Epithelial cell of proximal tubule (primary cell): ENCODE data around the gene SUPT16H. TPM values are rescaled to one million over a fixed set of nuclear protein-coding genes. Genes with fewer than 3 reads are reported as not detected.
"Not testable (repeated sequence)": the region's sequence is repeated elsewhere in the genome, so short reads cannot be mapped to it uniquely, and the experiment has no call there.

Experiments used
- DNase-seq: peaks from one replicate; pipeline ENCODE4 v3.0.0-alpha.2; 2011; ENCODE audit warnings: low read depth
- H3K4me3 ChIP-seq: 2 replicates; pipeline ENCODE4 v1.5.1; 2011; ENCODE audit warnings: low read depth, mild to moderate bottlenecking, low read length
- total RNA-seq: library from RNA; depleted of rRNA; stranded (reverse); fragments of >200 nt; gene quantifications from 2 replicates; pipeline ENCODE4 v1.2.3, GENCODE V29; 2015
- TF ChIP-seq, protein P1 (sequence below): conservative IDR thresholded peaks from 2 replicates; pipeline ENCODE4 v1.5.1; 2012; ENCODE audit warnings: low read depth, mild to moderate bottlenecking, low read length

The SUPT16H gene
- total RNA-seq, 1 donor from 2014 or later: 74.7 TPM

DNA sequence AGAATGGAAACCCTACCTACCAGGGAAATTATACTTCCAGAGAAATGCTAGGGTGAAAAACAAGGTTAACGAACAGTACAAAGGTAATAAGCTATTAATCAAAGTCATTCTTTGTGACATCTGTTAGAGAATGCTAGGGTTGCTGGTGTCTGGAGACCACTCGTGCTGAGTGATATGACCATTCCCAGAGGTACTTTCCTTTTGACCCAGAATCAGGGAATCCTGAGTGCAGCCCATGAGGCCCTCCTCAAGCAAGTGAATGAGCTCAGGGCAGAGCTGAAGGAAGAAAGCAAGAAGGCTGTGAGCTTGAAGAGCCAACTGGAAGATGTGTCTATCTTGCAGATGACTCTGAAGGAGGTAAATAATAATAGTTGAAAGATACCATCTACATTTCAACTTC is 72.2 kb downstream of the SUPT16H start:
- TF ChIP-seq, protein P1, sequence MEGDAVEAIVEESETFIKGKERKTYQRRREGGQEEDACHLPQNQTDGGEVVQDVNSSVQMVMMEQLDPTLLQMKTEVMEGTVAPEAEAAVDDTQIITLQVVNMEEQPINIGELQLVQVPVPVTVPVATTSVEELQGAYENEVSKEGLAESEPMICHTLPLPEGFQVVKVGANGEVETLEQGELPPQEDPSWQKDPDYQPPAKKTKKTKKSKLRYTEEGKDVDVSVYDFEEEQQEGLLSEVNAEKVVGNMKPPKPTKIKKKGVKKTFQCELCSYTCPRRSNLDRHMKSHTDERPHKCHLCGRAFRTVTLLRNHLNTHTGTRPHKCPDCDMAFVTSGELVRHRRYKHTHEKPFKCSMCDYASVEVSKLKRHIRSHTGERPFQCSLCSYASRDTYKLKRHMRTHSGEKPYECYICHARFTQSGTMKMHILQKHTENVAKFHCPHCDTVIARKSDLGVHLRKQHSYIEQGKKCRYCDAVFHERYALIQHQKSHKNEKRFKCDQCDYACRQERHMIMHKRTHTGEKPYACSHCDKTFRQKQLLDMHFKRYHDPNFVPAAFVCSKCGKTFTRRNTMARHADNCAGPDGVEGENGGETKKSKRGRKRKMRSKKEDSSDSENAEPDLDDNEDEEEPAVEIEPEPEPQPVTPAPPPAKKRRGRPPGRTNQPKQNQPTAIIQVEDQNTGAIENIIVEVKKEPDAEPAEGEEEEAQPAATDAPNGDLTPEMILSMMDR: no peak
- no peak overlapping the region for H3K4me3 ChIP-seq
- DNase-seq: no peak

DNA sequence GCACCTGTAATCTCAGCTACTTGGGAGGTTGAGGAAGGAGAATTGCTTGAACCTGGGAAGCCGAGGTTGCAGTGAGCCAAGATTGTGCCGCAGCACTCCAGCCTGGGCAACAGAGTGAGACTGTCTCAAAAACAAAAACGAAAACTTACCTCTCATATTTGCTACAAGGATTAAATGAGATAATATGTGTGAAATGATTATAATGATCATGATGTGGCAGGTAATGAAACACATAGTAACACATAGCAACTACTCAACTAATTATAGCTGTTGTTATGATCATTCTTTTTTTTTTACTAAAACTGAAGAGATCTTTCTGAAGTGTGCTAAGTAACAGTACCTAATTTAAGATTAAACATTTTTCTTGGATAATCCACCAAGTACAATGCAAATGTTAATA is 73.9 kb downstream of the SUPT16H start:
- TF ChIP-seq, protein P1: no peak
- no peak for DNase-seq
- H3K4me3 ChIP-seq: no peak overlapping the region

- TF ChIP-seq, protein P1: no peak
- peak overlapping the region; percentile 47 for H3K4me3 ChIP-seq
- no peak for DNase-seq
Observed at GRCh38 chr14:21309238-21309636, 74.6 kb downstream of the SUPT16H start.

- DNase-seq: peak; percentile 66
- TF ChIP-seq, protein P1: no peak
- peak overlapping the region; percentile 47 for H3K4me3 ChIP-seq
Observed at GRCh38 chr14:21308479-21309237, 75.2 kb downstream of the SUPT16H start.

- TF ChIP-seq, protein P1: no peak
- DNase-seq: no peak
- H3K4me3 ChIP-seq: peak overlapping the region; percentile 47
Observed at GRCh38 chr14:21308132-21308478, 75.7 kb downstream of the SUPT16H start.

DNA sequence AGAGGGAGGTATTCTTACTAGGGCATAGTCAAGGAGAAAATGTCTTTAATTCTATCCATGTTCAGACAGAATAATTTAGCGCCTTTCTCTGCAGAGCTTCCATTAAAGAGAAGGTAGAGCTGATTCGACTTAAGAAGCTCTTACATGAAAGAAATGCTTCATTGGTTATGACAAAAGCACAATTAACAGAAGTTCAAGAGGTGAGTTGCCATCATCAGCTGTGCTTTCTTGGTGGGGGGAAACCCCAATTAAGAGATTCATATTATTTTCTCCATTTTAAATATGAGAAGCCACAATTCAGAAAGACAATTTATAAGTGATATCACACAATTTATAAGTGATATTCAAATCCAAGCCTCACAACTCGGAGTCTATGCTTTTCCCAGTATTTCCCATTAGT is 76.2 kb downstream of the SUPT16H start:
- TF ChIP-seq, protein P1: no peak
- H3K4me3 ChIP-seq: no peak overlapping the region

DNA sequence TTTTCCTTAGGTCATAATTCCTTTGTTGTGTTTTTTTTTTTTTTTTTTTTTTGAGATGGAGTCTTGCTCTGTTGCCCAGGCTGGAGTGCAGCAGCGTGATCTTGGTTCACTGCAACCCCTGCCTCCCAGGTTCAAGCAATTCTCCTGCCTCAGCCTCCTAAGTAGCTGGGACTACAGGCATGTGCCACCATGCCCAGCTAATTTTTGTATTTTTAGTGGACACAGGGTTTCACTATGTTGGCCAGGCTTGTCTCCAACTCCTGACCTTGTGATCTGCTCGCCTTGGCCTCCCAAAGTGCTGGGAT is 81.0 kb downstream of the SUPT16H start:
- not testable (repeated sequence) for H3K4me3 ChIP-seq, DNase-seq

More for the DNA sequence above, 76.2 kb downstream of the SUPT16H start:
- DNase-seq: no peak
